GM10248 (cell line): ENCODE measurements around the gene OR2M3.
A peak's percentile ranks its signal among the peaks of the same experiment; 100 is the strongest.
"Not testable (repeated sequence)": the region's sequence is repeated elsewhere in the genome, so short reads cannot be mapped to it uniquely, and the experiment has no call there.

Source experiments
- CTCF ChIA-PET: fragments of 300-600 bp; sonication (Branson Sonifier 250); formaldehyde crosslinking; extraction: SDS; loops from one replicate; lab custom pipeline; 2021; ENCODE audit warnings: antibody characterized with exemption; lab: Yijun Ruan, JAX
- POLR2A ChIA-PET: fragments of 350-650 bp; sonication (Branson Sonifier 250); formaldehyde crosslinking; extraction: SDS; loops from one replicate; lab custom pipeline; 2020; ENCODE audit warnings: antibody characterized with exemption; lab: Yijun Ruan, JAX
- DNase-seq: peaks from one replicate; pipeline ENCODE4 v3.0.0; 2012; ENCODE audit errors: extremely low spot score
- TF ChIP-seq, protein P1 (sequence below): IDR thresholded peaks from 2 replicates; pipeline ENCODE4 v1.5.1; 2012; ENCODE audit warnings: mild to moderate bottlenecking, low read depth; ENCODE audit errors: extremely low read depth, missing control alignments, control extremely low read depth

OR2M3 gene

DNA sequence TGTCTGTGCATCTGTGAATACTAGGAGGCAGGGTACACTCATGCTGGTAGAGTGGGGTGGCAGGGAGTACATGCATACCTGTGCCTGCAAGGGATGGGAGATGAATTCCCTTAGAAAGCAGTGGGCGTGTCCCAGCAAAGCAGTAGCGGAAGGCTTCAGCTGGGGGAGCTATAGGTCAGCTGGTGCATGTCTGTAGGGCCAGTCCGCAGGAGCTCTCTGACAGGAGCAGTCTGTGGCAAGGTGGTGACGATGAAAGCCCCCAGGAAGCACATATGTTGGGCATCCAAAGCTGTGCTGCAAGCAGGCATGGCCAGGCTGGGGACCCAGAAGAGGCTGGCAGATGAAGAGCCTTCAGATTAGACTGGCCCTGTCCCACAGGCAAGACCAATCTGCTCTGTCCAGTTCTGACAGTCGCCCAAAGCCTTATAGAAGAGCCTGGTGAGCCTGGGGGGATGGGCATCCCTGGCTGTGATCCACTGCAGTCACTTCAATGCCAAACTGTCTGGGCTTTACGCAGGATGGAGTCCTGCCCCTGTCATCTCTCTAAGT lies 32.4 kb downstream of the OR2M3 start:
- TF ChIP-seq, protein P1, sequence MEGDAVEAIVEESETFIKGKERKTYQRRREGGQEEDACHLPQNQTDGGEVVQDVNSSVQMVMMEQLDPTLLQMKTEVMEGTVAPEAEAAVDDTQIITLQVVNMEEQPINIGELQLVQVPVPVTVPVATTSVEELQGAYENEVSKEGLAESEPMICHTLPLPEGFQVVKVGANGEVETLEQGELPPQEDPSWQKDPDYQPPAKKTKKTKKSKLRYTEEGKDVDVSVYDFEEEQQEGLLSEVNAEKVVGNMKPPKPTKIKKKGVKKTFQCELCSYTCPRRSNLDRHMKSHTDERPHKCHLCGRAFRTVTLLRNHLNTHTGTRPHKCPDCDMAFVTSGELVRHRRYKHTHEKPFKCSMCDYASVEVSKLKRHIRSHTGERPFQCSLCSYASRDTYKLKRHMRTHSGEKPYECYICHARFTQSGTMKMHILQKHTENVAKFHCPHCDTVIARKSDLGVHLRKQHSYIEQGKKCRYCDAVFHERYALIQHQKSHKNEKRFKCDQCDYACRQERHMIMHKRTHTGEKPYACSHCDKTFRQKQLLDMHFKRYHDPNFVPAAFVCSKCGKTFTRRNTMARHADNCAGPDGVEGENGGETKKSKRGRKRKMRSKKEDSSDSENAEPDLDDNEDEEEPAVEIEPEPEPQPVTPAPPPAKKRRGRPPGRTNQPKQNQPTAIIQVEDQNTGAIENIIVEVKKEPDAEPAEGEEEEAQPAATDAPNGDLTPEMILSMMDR, result no peak
- ChIA-PET POLR2A (no interaction called here), CTCF (no interaction called here)
- no peak for DNase-seq

DNA sequence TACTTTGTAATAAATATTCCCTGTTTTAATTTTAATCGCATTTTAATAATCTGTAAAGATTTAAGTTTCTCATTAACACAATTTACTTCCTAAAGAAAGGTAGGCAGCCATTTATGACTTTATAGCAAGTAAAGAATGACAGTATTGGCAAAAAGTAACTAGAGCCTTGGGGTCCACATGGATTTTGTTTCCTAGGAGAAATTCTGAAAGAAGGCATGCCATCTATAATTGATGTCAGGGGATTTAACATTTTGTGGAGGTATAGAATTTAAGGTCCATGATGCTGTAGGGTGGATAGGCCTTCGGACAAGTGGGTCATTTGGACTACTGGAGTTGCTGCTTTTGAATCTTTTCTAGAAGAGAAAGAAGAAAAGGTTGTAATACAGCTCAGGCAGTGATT lies 34.1 kb downstream of the OR2M3 start, which contains the start of gene OR2M4:
OR2M4 (plus strand) TSS at position 301 of the 400 bp plus-strand sequence. CDS start 7,512 bp downstream, outside the sequence.
- ChIA-PET POLR2A (no interaction called here), CTCF (interaction anchor here (1.0 to 1.6 kb wide), 3 partner anchors 9 to 17 kb away, joined by 3 to 4 read pairs (median 4); no protein-coding TSS in a partner anchor)
- DNase-seq, result no peak
- TF ChIP-seq, protein P1, result no peak

DNA sequence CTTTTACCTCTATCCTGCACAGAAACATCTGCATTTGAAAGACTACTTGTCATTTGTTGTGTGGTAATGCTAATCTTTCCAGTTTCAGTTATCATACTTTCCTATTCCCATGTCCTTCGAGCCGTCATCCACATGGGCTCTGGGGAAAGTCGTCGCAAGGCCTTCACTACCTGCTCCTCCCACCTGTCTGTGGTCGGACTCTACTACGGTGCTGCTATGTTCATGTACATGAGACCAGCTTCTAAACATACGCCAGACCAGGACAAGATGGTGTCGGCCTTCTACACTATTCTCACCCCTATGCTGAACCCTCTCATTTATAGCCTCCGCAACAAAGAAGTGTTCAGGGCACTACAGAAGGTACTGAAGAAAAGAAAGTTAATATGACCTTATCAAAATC lies 42.4 kb downstream of the OR2M3 start:
- no peak for DNase-seq
- TF ChIP-seq, protein P1, result no peak
- CTCF ChIA-PET, result no interaction called here
- POLR2A ChIA-PET, result no interaction called here

DNA sequence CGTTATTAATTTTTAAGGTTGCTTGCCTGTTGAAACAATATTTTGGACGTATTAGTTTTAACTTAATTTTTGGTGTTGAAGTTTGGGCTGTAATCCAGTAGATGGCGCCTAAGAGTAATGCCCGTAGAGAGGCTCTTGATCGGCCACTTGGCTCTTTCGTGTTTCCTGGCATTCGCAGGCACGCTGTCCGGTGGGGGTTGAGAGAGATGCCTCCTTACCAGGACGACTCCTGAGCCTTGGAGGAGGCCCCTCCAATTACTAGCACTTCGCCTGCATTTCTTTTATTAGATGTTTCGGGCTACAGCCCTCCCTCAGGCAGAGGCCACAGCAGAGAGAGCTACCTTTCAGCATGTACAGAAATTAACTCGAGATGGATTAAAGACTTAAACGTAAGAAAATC lies 46.1 kb downstream of the OR2M3 start:
- peak; percentile 49 for DNase-seq
- ChIA-PET POLR2A (no interaction called here), CTCF (interaction anchor here (0.8 to 3.9 kb wide), 10 partner anchors 9 to 565 kb away, joined by 3 to 30 read pairs (median 5); no protein-coding TSS in a partner anchor)
- TF ChIP-seq, protein P1, result peak; percentile 79

DNA sequence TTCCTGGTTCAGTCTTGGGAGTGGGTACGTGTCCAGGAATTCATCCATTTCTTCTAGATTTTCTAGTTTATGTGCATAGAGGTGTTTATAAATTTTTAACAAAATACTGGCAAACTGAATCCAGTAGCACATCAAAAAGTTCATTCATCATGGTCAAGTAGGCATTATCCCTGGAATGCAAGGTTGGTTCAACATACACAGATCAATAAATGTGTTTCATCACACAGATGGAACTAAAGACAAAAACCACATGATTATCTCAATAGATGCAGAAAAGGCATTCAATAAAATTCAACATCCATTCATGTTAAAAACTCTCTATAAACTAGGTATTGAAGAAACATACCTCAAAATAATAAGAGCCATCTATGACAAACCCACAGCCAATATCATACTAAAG lies 62.2 kb downstream of the OR2M3 start:
- DNase-seq, POLR2A ChIA-PET, CTCF ChIA-PET: not testable (repeated sequence)
